ENCODE results near the gene CD40LG.

CD40LG gene

GRCh38 chrX:136619899-136620505 lies 28.0 kb upstream of the CD40LG start:
- H3K27ac ChIP-seq (ENCODE audit: low read length), result no peak overlapping the region
- no peak overlapping the region for H3K4me2 ChIP-seq (ENCODE audit: insufficient read depth, low read length)
- no peak overlapping the region for H3K4me3 ChIP-seq (ENCODE audit: low read depth in 1 of 2, low read length in 2 of 2)
- DNase-seq, result no peak
- H2AFZ ChIP-seq (ENCODE audit: low read depth, low read length), result no peak overlapping the region
- peaks cover 26% of the 10 kb centered on the region for H3K4me1 ChIP-seq (ENCODE audit: insufficient read depth, low read length)
- H3K36me3 ChIP-seq (ENCODE audit: insufficient read depth, low read length), result no peaks in the 10 kb centered on the region
- no peak for ATAC-seq (ENCODE audit: insufficient read depth, low read depth)
- H3K27me3 ChIP-seq (ENCODE audit: insufficient read depth, low read length, poor library complexity), result no peaks in the 10 kb centered on the region
- TF ChIP-seq, protein P1, sequence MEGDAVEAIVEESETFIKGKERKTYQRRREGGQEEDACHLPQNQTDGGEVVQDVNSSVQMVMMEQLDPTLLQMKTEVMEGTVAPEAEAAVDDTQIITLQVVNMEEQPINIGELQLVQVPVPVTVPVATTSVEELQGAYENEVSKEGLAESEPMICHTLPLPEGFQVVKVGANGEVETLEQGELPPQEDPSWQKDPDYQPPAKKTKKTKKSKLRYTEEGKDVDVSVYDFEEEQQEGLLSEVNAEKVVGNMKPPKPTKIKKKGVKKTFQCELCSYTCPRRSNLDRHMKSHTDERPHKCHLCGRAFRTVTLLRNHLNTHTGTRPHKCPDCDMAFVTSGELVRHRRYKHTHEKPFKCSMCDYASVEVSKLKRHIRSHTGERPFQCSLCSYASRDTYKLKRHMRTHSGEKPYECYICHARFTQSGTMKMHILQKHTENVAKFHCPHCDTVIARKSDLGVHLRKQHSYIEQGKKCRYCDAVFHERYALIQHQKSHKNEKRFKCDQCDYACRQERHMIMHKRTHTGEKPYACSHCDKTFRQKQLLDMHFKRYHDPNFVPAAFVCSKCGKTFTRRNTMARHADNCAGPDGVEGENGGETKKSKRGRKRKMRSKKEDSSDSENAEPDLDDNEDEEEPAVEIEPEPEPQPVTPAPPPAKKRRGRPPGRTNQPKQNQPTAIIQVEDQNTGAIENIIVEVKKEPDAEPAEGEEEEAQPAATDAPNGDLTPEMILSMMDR (IDR thresholded peaks at IDR 0.05; ENCODE audit: borderline replicate concordance, extremely low read depth, low read length, poor library complexity, severe bottlenecking), result no peak
- no peak for TF ChIP-seq EZH2 (IDR thresholded peaks at IDR 0.05; ENCODE audit: borderline replicate concordance, low read depth, low read length, severe bottlenecking)
- H4K20me1 ChIP-seq (ENCODE audit: insufficient read depth, low read length), result no peaks in the 10 kb centered on the region
- no peak overlapping the region for H3K9ac ChIP-seq (ENCODE audit: low read depth, low read length)
- H3K9me3 ChIP-seq (ENCODE audit: insufficient read depth, low read length, severe bottlenecking), result no peaks in the 10 kb centered on the region
- no peaks in the 10 kb centered on the region for H3K79me2 ChIP-seq (ENCODE audit: insufficient read depth, low read length)

DNA sequence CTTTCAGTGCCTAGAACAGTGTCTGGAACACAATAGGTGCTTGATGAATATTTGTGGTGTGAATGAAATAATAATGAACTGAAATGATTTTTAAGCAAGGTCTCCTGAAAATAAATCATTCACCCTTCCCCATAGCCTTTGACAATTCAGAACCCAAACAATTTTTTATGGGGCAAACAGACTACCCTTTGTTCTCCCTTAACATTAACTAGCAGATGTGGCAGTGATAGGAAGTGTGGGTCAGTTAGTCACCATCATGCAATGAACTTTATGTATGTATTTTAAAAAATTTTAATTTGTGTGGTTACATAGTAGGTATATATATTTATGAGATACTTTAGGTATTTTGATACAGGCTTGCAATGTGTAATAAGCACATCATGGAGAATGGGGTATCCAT lies 27.2 kb upstream of the CD40LG start:
- TF ChIP-seq, protein P1 (IDR thresholded peaks at IDR 0.05; ENCODE audit: borderline replicate concordance, extremely low read depth, low read length, poor library complexity, severe bottlenecking), result no peak
- TF ChIP-seq EZH2 (IDR thresholded peaks at IDR 0.05; ENCODE audit: borderline replicate concordance, low read depth, low read length, severe bottlenecking), result no peak
- no peak overlapping the region for H2AFZ ChIP-seq (ENCODE audit: low read depth, low read length)
- no peak overlapping the region for H3K27ac ChIP-seq (ENCODE audit: low read length)
- H3K36me3 ChIP-seq (ENCODE audit: insufficient read depth, low read length), result no peaks in the 10 kb centered on the region
- H3K27me3 ChIP-seq (ENCODE audit: insufficient read depth, low read length, poor library complexity), result no peaks in the 10 kb centered on the region
- H4K20me1 ChIP-seq (ENCODE audit: insufficient read depth, low read length), result no peaks in the 10 kb centered on the region
- H3K79me2 ChIP-seq (ENCODE audit: insufficient read depth, low read length), result no peaks in the 10 kb centered on the region
- ATAC-seq (ENCODE audit: insufficient read depth, low read depth), result no peak
- H3K9ac ChIP-seq (ENCODE audit: low read depth, low read length), result no peak overlapping the region
- H3K4me3 ChIP-seq (ENCODE audit: low read depth in 1 of 2, low read length in 2 of 2), result no peak overlapping the region
- H3K4me2 ChIP-seq (ENCODE audit: insufficient read depth, low read length), result no peak overlapping the region
- peaks cover 26% of the 10 kb centered on the region for H3K4me1 ChIP-seq (ENCODE audit: insufficient read depth, low read length)
- no peaks in the 10 kb centered on the region for H3K9me3 ChIP-seq (ENCODE audit: insufficient read depth, low read length, severe bottlenecking)
- DNase-seq, result no peak

- Histone ChIP-seq H3K27ac (ENCODE audit: low read length) (no peak overlapping the region), H3K79me2 (ENCODE audit: insufficient read depth, low read length) (no peaks in the 10 kb centered on the region), H3K4me2 (ENCODE audit: insufficient read depth, low read length) (no peak overlapping the region), H3K9me3 (ENCODE audit: insufficient read depth, low read length, severe bottlenecking) (no peaks in the 10 kb centered on the region), H2AFZ (ENCODE audit: low read depth, low read length) (no peak overlapping the region), H3K27me3 (ENCODE audit: insufficient read depth, low read length, poor library complexity) (no peaks in the 10 kb centered on the region), H3K9ac (ENCODE audit: low read depth, low read length) (no peak overlapping the region), H3K4me1 (ENCODE audit: insufficient read depth, low read length) (peaks cover 27% of the 10 kb centered on the region), H3K36me3 (ENCODE audit: insufficient read depth, low read length) (no peaks in the 10 kb centered on the region), H4K20me1 (ENCODE audit: insufficient read depth, low read length) (no peaks in the 10 kb centered on the region), H3K4me3 (ENCODE audit: low read depth in 1 of 2, low read length in 2 of 2) (no peak overlapping the region)
- DNase-seq (no peak), ATAC-seq (ENCODE audit: insufficient read depth, low read depth) (no peak)
- TF ChIP-seq, protein P1 (IDR thresholded peaks at IDR 0.05; ENCODE audit: borderline replicate concordance, extremely low read depth, low read length, poor library complexity, severe bottlenecking), result no peak
- TF ChIP-seq EZH2 (IDR thresholded peaks at IDR 0.05; ENCODE audit: borderline replicate concordance, low read depth, low read length, severe bottlenecking), result no peak
These were observed 25.4 kb upstream of the CD40LG start for GRCh38 chrX:136622568-136622967.

All from DND-41 (cell line).